ENCODE measurements around the gene CDA. TPM values are rescaled to one million over a fixed set of nuclear protein-coding genes. Genes with fewer than 3 reads are reported as not detected.
A peak's percentile ranks its signal among the peaks of the same experiment; 100 is the strongest.

The CDA gene
- total RNA-seq, 1 experiment from 2014 or later = 6.5 TPM

DNA sequence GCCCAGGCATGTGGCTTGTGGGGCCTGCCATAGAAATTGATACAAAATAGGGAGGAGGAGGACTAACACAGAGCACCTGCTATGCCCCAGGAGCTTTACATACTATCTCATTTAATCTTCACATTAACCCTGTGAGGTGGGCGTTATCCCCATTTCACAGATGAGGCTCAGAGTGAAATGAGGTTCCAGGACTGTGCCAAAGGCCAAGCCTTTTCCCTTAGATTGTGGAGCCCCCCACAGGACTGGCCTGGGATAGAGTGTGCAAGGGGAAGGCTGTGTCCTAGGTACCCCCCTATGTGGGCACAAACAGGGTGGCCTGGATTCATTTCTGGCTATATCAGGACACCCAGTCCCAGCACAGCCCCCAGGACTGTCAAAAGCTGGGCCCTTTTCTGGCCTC lies 74.5 kb downstream of the CDA start:
- Histone ChIP-seq H4K5ac (ENCODE audit: insufficient read length, low read depth, low read length) (no peak overlapping the region), H3K79me2 (ENCODE audit: insufficient read depth, low read length) (peaks cover 19% of the 10 kb centered on the region), H2BK15ac (ENCODE audit: low read depth, low read length) (no peak overlapping the region), H4K91ac (ENCODE audit: insufficient read length, low read depth, low read length) (no peak overlapping the region), H3K9me3 (ENCODE audit: control insufficient read depth, low read depth, low read length) (no peaks in the 10 kb centered on the region), H2AFZ (ENCODE audit: low read length) (no peak overlapping the region), H2BK20ac (ENCODE audit: low read depth, low read length, poor library complexity, severe bottlenecking) (no peak overlapping the region), H3K56ac (ENCODE audit: insufficient read length, low read depth, low read length) (no peak overlapping the region), H3K4me2 (ENCODE audit: insufficient read depth, insufficient read length, low read length) (no peak overlapping the region), H3K23me2 (ENCODE audit: insufficient read length, low read depth, low read length, poor library complexity, severe bottlenecking) (peaks cover 5% of the 10 kb centered on the region), H3K27me3 (ENCODE audit: insufficient read depth, low read length) (no peaks in the 10 kb centered on the region), H2BK120ac (ENCODE audit: low read depth, low read length, poor library complexity, severe bottlenecking) (no peak overlapping the region), H3K9ac (ENCODE audit: extremely low read depth, insufficient read length, low read length) (no peak overlapping the region), H3K18ac (ENCODE audit: insufficient read length, low read depth, low read length) (no peak overlapping the region), H3K79me1 (ENCODE audit: insufficient read depth, low read depth, low read length, poor library complexity, severe bottlenecking) (peaks cover 4% of the 10 kb centered on the region), H2BK5ac (ENCODE audit: insufficient read length, low read length) (no peak overlapping the region), H3K4me1 (ENCODE audit: insufficient read depth, low read length) (peaks cover 2% of the 10 kb centered on the region; the same call in 1 of the 2 replicates), H4K20me1 (ENCODE audit: control insufficient read depth, insufficient read depth, insufficient read length) (no peaks in the 10 kb centered on the region), H3K14ac (ENCODE audit: insufficient read depth, low read length) (no peak overlapping the region), H2BK12ac (ENCODE audit: insufficient read length, low read depth, low read length) (no peak overlapping the region), H3T11ph (ENCODE audit: low read length) (no peak overlapping the region), H4K8ac (replicated peaks; ENCODE audit: insufficient read length, low read depth, low read length) (no peak overlapping the region), H3K27ac (ENCODE audit: insufficient read length, low read depth, low read length) (no peak overlapping the region), H3K23ac (ENCODE audit: insufficient read length, low read depth, low read length) (no peak overlapping the region), H2AK5ac (ENCODE audit: insufficient read length, low read length) (no peak overlapping the region), H3K4ac (ENCODE audit: low read depth, low read length) (no peak overlapping the region)
- TF ChIP-seq, protein P1, sequence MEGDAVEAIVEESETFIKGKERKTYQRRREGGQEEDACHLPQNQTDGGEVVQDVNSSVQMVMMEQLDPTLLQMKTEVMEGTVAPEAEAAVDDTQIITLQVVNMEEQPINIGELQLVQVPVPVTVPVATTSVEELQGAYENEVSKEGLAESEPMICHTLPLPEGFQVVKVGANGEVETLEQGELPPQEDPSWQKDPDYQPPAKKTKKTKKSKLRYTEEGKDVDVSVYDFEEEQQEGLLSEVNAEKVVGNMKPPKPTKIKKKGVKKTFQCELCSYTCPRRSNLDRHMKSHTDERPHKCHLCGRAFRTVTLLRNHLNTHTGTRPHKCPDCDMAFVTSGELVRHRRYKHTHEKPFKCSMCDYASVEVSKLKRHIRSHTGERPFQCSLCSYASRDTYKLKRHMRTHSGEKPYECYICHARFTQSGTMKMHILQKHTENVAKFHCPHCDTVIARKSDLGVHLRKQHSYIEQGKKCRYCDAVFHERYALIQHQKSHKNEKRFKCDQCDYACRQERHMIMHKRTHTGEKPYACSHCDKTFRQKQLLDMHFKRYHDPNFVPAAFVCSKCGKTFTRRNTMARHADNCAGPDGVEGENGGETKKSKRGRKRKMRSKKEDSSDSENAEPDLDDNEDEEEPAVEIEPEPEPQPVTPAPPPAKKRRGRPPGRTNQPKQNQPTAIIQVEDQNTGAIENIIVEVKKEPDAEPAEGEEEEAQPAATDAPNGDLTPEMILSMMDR (conservative IDR thresholded peaks at IDR 0.05) = peak; percentile 39; the same call in 2 of the 3 replicates
- Mint-ChIP-seq H3K4me1 (peaks cover 24% of the 10 kb centered on the region in 2 experiments), H3K36me3 (ENCODE audit: insufficient read depth in 1 of 3, low read depth in 3 of 3) (peaks cover 4 to 15% (median 15%) of the 10 kb centered on the region in 3 experiments), H3K27ac (no peak overlapping the region), H3K4me3 (no peak overlapping the region; a peak in 2 of 5 replicates), H3K9me3 (peaks cover 0 to 2% of the 10 kb centered on the region in 2 experiments; a peak in 1 of 5 replicates), H3K27me3 (ENCODE audit: low read depth) (no peaks in the 10 kb centered on the region)
- DNase-seq = no peak
- no CpG with 5 or more reads among the region's 1 CpG for WGBS (ENCODE audit: extremely low coverage, insufficient read length, low lambda C conversion rate)

Measured in H9 (cell line).